K562 (cell line): ENCODE measurements around the gene MATR3. TPM values are rescaled to one million over a fixed set of nuclear protein-coding genes. Genes with fewer than 3 reads are reported as not detected.

Experiments
- HDAC2 ChIP-seq: fragments of 450-650 bp; IDR thresholded peaks from 2 replicates; pipeline ENCODE4 v1.6.1; 2016; ENCODE audit warnings: mild to moderate bottlenecking
- NFE2 ChIP-seq: IDR thresholded peaks from 2 replicates; pipeline ENCODE4 v1.6.1; 2014; ENCODE audit warnings: antibody characterized with exemption, low read depth
- TRIM28 ChIP-seq: fragments of 450-650 bp; IDR thresholded peaks from 2 replicates; pipeline ENCODE4 v1.6.1; 2017
- polyA plus RNA-seq, 8 experiments: library from polyadenylated mRNA; depleted of rRNA in 4 of 8; stranded (reverse) in 5 of 8; unstranded in 3 of 8; fragments of >200 nt; fragmentation: Nextera tagmentation in 2 of 8; fragmentation: Illumina TruSeq in 1 of 8; extraction: Ambion mirVana in 2 of 8; extraction: Trizol in 1 of 8; gene quantifications; 2 replicates each; pipeline versions ENCODE4 v1.2.1 to v1.2.3, GENCODE V29; 2011 to 2014; ENCODE audit warnings: inconsistent platforms in 1 of 8, missing spikeins in 1 of 8
- total RNA-seq, 7 experiments: library from RNA; depleted of rRNA in 6 of 7; stranded (reverse); fragments of >200 nt in 6 of 7; fragmentation: Illumina TruSeq in 2 of 7; extraction: Trizol in 2 of 7; gene quantifications; 2 replicates each; pipeline versions ENCODE4 v1.2.1 to v1.2.3, GENCODE V29; 2011 to 2021; ENCODE audit warnings: low replicate concordance in 1 of 7
- TF ChIP-seq, protein P1 (sequence below): fragments of 450-650 bp; IDR thresholded peaks from 2 replicates; pipeline ENCODE4 v1.6.1; 2016; ENCODE audit warnings: mild to moderate bottlenecking, moderate library complexity
- TF ChIP-seq, protein P2 (sequence below): fragments of 450-650 bp; IDR thresholded peaks from 2 replicates; pipeline ENCODE4 v1.6.1; 2016; ENCODE audit warnings: borderline replicate concordance
- TF ChIP-seq, protein P3 (sequence below): fragments of 450-650 bp; IDR thresholded peaks from 2 replicates; pipeline ENCODE4 v1.6.1; 2018; ENCODE audit not compliant: partially characterized antibody
- TF ChIP-seq, protein P4 (sequence below): fragments of 450-650 bp; IDR thresholded peaks from 2 replicates; pipeline ENCODE4 v1.6.1; 2016; ENCODE audit warnings: antibody characterized with exemption

The MATR3 gene
- total and polyA plus RNA-seq, 9 of the 15 experiments (the other 6 are each of a cell fraction or from before 2014, with no cell fraction given), result 150 to 425 (median 263) TPM

DNA sequence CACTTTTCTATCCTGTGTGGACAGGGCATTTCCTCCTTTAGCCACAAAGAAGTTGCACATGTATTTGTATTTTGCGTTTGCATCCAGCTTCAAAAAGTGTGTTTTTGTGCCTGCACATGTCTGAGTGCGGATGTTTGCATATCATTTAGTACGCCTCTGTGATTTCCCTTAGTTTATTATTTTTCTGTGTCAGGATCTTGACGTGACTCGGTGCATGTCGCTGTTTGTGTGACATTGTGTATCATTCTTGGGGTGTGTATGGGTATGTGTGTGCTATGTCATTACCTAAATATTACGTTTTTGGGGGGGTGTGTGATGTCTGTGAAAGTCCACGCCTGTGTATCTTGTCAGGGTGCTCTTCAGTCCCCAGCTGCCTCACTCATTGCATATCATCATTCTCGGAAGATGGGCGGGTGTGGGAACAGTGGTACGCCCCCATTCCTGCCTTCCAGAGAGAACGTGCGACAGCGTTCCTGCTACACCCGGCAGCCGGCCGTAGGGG lies 47.7 kb downstream of the MATR3 start (continued):
- TF ChIP-seq, protein P1, sequence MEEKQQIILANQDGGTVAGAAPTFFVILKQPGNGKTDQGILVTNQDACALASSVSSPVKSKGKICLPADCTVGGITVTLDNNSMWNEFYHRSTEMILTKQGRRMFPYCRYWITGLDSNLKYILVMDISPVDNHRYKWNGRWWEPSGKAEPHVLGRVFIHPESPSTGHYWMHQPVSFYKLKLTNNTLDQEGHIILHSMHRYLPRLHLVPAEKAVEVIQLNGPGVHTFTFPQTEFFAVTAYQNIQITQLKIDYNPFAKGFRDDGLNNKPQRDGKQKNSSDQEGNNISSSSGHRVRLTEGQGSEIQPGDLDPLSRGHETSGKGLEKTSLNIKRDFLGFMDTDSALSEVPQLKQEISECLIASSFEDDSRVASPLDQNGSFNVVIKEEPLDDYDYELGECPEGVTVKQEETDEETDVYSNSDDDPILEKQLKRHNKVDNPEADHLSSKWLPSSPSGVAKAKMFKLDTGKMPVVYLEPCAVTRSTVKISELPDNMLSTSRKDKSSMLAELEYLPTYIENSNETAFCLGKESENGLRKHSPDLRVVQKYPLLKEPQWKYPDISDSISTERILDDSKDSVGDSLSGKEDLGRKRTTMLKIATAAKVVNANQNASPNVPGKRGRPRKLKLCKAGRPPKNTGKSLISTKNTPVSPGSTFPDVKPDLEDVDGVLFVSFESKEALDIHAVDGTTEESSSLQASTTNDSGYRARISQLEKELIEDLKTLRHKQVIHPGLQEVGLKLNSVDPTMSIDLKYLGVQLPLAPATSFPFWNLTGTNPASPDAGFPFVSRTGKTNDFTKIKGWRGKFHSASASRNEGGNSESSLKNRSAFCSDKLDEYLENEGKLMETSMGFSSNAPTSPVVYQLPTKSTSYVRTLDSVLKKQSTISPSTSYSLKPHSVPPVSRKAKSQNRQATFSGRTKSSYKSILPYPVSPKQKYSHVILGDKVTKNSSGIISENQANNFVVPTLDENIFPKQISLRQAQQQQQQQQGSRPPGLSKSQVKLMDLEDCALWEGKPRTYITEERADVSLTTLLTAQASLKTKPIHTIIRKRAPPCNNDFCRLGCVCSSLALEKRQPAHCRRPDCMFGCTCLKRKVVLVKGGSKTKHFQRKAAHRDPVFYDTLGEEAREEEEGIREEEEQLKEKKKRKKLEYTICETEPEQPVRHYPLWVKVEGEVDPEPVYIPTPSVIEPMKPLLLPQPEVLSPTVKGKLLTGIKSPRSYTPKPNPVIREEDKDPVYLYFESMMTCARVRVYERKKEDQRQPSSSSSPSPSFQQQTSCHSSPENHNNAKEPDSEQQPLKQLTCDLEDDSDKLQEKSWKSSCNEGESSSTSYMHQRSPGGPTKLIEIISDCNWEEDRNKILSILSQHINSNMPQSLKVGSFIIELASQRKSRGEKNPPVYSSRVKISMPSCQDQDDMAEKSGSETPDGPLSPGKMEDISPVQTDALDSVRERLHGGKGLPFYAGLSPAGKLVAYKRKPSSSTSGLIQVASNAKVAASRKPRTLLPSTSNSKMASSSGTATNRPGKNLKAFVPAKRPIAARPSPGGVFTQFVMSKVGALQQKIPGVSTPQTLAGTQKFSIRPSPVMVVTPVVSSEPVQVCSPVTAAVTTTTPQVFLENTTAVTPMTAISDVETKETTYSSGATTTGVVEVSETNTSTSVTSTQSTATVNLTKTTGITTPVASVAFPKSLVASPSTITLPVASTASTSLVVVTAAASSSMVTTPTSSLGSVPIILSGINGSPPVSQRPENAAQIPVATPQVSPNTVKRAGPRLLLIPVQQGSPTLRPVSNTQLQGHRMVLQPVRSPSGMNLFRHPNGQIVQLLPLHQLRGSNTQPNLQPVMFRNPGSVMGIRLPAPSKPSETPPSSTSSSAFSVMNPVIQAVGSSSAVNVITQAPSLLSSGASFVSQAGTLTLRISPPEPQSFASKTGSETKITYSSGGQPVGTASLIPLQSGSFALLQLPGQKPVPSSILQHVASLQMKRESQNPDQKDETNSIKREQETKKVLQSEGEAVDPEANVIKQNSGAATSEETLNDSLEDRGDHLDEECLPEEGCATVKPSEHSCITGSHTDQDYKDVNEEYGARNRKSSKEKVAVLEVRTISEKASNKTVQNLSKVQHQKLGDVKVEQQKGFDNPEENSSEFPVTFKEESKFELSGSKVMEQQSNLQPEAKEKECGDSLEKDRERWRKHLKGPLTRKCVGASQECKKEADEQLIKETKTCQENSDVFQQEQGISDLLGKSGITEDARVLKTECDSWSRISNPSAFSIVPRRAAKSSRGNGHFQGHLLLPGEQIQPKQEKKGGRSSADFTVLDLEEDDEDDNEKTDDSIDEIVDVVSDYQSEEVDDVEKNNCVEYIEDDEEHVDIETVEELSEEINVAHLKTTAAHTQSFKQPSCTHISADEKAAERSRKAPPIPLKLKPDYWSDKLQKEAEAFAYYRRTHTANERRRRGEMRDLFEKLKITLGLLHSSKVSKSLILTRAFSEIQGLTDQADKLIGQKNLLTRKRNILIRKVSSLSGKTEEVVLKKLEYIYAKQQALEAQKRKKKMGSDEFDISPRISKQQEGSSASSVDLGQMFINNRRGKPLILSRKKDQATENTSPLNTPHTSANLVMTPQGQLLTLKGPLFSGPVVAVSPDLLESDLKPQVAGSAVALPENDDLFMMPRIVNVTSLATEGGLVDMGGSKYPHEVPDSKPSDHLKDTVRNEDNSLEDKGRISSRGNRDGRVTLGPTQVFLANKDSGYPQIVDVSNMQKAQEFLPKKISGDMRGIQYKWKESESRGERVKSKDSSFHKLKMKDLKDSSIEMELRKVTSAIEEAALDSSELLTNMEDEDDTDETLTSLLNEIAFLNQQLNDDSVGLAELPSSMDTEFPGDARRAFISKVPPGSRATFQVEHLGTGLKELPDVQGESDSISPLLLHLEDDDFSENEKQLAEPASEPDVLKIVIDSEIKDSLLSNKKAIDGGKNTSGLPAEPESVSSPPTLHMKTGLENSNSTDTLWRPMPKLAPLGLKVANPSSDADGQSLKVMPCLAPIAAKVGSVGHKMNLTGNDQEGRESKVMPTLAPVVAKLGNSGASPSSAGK, result 0 out of 2 replicates have a peak, but pooled peaks have one; percentile 50
- TF ChIP-seq TRIM28, result 0 out of 2 replicates have a peak, but pooled peaks have one; percentile 12
- TF ChIP-seq, protein P2, sequence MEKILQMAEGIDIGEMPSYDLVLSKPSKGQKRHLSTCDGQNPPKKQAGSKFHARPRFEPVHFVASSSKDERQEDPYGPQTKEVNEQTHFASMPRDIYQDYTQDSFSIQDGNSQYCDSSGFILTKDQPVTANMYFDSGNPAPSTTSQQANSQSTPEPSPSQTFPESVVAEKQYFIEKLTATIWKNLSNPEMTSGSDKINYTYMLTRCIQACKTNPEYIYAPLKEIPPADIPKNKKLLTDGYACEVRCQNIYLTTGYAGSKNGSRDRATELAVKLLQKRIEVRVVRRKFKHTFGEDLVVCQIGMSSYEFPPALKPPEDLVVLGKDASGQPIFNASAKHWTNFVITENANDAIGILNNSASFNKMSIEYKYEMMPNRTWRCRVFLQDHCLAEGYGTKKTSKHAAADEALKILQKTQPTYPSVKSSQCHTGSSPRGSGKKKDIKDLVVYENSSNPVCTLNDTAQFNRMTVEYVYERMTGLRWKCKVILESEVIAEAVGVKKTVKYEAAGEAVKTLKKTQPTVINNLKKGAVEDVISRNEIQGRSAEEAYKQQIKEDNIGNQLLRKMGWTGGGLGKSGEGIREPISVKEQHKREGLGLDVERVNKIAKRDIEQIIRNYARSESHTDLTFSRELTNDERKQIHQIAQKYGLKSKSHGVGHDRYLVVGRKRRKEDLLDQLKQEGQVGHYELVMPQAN, result peak; percentile 77; the same call in 1 of the 2 replicates
- TF ChIP-seq NFE2, result peak; percentile 20; the same call in 1 of the 2 replicates
- TF ChIP-seq, protein P3, sequence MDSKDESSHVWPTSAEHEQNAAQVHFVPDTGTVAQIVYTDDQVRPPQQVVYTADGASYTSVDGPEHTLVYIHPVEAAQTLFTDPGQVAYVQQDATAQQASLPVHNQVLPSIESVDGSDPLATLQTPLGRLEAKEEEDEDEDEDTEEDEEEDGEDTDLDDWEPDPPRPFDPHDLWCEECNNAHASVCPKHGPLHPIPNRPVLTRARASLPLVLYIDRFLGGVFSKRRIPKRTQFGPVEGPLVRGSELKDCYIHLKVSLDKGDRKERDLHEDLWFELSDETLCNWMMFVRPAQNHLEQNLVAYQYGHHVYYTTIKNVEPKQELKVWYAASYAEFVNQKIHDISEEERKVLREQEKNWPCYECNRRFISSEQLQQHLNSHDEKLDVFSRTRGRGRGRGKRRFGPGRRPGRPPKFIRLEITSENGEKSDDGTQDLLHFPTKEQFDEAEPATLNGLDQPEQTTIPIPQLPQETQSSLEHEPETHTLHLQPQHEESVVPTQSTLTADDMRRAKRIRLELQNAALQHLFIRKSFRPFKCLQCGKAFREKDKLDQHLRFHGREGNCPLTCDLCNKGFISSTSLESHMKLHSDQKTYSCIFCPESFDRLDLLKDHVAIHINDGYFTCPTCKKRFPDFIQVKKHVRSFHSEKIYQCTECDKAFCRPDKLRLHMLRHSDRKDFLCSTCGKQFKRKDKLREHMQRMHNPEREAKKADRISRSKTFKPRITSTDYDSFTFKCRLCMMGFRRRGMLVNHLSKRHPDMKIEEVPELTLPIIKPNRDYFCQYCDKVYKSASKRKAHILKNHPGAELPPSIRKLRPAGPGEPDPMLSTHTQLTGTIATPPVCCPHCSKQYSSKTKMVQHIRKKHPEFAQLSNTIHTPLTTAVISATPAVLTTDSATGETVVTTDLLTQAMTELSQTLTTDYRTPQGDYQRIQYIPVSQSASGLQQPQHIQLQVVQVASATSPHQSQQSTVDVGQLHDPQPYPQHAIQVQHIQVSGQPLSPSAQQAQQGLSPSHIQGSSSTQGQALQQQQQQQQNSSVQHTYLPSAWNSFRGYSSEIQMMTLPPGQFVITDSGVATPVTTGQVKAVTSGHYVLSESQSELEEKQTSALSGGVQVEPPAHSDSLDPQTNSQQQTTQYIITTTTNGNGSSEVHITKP, result peak; percentile 65
- TF ChIP-seq HDAC2, result peak; percentile 53; the same call in 1 of the 2 replicates
- TF ChIP-seq, protein P4, sequence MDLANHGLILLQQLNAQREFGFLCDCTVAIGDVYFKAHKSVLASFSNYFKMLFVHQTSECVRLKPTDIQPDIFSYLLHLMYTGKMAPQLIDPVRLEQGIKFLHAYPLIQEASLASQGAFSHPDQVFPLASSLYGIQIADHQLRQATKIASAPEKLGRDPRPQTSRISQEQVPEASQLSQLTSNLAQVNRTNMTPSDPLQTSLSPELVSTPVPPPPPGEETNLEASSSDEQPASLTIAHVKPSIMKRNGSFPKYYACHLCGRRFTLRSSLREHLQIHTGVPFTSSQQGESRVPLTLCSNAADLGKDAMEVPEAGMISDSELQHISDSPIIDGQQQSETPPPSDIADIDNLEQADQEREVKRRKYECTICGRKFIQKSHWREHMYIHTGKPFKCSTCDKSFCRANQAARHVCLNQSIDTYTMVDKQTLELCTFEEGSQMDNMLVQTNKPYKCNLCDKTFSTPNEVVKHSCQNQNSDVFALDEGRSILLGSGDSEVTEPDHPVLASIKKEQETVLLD, result peak; percentile 56; the same call in 1 of the 2 replicates
